GM18870 (cell line): Measurements from ENCODE around the gene CAPNS1.
"Not testable (repeated sequence)": the region's sequence is repeated elsewhere in the genome, so short reads cannot be mapped to it uniquely, and the experiment has no call there.

Experiments used
- ATAC-seq: cut with Tn5 transposase; IDR thresholded peaks from one replicate; pipeline ENCODE4 v1.9.1; 2021; ENCODE audit warnings: moderate library complexity; ENCODE audit not compliant: unreplicated experiment

The CAPNS1 gene

DNA sequence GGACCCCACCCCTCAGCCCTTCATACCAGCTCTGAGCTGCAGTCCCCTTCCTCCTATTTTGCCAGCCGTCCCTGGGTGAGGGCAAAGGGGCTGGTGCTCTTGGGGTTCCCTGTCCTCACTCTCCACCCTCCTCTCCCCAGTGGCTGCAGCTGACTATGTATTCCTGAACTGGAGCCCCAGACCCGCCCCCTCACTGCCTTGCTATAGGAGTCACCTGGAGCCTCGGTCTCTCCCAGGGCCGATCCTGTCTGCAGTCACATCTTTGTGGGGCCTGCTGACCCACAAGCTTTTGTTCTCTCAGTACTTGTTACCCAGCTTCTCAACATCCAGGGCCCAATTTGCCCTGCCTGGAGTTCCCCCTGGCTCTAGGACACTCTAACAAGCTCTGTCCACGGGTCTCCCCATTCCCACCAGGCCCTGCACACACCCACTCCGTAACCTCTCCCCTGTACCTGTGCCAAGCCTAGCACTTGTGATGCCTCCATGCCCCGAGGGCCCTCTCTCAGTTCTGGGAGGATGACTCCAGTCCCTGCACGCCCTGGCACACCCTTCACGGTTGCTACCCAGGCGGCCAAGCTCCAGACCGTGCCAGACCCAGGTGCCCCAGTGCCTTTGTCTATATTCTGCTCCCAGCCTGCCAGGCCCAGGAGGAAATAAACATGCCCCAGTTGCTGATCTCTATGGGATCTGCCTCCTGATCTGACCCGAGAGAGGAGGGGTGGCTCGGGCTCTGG, 10.0 kb downstream of the CAPNS1 start:
- no peak for ATAC-seq

DNA sequence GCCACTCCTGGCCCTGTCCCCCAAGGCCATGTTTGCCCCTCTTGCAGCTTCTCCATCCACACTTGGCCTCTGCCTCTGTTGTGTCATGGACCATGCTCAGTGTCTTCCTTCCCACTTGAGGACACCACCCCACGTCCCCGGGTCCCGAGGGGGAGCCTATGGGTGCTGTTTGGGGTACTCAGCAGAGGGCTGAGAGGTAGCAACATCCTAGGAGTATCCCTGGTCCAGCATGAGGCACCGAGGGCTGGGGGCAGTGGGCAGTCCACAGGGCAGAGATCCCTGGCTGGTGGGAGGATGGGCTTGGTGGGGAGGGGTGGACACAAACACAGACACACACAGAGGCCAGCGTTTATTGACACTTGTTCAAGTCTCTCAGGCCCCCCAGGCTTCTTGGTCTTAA, 10.7 kb downstream of the CAPNS1 start:
- no peak for ATAC-seq

DNA sequence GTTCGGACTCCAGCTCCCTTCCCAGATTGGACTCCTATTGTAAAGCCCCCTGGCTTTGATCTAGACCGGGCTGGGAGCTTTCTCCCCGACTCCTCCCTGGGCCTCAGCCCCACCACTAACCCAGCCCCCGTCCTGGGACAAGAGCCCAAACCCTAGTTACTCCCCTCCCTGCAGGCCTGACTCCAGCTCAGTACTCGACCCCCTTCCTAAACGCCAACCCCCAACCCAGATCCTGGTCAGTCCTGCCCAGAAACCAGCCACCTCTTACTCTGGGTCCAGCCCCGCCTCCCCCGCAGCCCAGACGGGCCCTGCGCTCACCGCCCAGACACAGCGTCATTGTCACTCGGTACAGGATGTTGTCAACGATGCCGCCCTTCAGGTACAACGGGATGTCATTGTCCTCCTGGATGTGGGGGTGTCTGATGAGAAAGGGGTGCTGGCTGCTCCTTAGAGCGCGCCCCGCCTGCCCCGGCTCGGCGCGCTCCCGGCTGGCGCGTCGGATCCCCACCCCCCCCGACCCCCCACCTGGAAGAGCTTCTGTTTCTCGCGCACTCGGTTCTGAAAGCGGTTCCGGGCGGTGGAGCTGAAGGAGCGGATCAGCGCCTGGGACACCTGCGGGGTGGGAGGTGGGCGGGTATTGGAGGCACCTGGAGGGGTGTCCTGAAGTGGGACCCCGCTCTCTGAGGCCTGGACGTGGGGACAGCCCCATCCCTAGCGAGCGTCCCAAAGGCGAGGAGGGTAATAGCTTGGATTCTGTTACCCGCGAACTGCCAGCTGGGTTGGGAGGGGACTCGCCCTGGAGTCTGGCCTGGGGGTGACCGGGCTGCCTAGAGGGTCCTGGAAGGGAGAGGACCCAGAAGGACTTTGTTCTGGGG, 11.5 kb downstream of the CAPNS1 start:
- no peak for ATAC-seq

- ATAC-seq, result no peak
Observed at GRCh38 chr19:36152019-36152351, 12.1 kb downstream of the CAPNS1 start.

DNA sequence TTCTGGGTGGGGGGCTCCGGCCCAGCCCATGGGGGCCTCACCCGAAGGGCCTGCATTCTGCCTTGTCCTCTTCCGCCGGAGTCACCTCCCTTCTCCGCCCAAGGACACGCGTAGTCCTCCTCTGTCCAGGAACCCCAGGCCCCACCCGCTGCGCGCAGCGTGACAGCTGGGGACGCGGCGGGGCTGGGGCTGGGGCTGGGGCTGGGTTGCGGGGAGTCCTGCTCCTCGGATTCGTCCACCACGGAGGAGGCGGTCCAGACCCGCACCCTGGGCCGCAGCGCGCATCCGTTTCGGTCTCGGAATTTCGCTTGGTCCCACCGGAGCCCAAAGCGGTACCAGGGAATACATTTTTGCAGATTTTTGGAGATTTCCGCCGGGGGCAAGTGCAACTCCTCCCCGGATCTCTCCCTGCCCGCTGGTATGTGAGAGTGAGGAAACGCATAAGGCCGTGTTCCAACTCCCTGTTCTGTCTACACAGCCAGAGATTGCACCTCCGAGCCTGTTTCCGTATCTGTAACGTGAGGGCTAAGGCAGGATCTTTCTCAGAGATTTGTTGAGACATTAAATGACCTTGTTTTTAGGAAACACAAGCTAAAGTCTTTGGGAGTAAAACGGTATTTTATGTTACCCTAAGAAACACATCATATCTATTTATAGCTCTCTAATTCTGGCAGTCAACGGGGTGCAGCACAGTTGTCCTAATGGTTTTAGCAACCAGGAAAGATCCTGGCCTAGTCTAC, 12.7 kb downstream of the CAPNS1 start, which contains the start of gene COX7A1:
Gene COX7A1, minus strand, starts transcription at position 96 of the 740 bp plus-strand sequence. Its CDS starts 40 bp downstream, at position 56.
- ATAC-seq, result no peak

GRCh38 chr19:36153126-36153525, 13.3 kb downstream of the CAPNS1 start:
- ATAC-seq, result no peak

DNA sequence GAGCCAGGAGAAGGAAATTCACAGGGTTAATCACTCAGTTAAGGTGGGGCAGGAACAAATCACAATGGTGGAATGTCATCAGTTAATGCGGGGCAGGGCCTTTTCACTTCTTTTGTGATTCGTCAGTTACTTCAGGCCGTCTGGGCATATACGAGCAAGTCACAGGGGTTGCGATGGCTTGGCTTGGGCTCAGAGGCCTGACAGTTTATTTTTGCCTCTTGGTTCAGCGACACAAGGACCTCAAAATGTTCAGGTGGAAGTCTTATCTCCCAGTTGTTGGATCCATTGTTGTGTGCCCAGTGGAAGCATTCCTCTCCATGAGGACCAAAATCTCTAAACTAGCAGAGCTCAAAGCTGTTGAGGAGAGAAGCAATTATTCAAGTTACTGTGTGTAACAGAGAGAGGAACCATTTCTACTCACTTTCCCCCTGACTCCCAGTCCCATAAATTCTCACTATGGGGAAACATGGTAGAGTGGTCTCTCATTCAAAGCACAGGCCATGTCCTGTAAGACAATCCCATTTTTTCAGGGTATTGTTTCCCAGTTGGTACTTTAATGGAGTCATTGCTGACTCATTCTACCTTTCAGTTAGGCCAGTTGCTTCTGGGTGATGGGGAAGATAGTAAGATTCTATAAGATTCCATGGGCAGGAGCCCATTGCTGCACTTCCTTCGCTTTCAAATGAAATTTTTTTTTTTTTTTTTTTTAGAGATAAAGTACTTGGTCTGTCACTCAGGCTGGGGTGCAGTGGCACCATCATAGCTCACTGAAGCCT, 21.1 kb downstream of the CAPNS1 start:
- no peak for ATAC-seq

GRCh38 chr19:36163813-36164212, 23.9 kb downstream of the CAPNS1 start:
- ATAC-seq, result no peak

DNA sequence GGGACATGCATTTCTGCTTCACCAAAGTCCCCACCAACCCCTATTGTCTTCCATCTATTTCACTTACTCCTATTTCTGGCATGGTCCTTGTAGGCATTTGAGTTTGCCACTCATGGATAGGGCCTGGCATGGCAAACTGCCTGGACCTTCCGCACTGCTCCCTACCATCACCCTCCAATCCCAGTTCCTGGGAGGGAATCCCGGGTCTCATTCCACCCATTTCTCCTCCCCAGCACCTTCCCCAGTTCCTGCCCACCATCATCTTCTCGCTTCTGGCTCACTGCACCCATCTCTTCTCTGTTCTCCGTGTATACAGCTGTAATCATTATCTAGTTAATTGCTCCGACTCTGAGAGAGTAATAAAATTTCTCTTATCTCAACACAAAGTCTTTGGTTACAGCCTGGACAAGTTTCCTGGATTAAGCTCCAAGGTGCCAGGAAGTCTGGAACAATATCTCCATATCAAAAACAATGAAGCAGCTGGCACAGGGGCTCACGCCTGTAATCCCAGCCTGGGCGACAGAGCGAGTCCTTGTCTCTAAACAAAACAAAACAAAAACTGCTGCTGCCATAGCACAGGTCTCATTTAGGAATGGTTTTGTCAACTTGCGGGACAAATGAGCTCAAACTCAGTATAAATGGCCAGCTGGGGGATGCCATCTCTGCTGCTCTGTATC, 29.4 kb downstream of the CAPNS1 start:
- no peak for ATAC-seq

- ATAC-seq, result no peak
Observed at GRCh38 chr19:36172852-36173251, 33.0 kb downstream of the CAPNS1 start.

GRCh38 chr19:36173846-36174245, 34.0 kb downstream of the CAPNS1 start:
- ATAC-seq, result not testable (repeated sequence)

GRCh38 chr19:36179077-36179476, 39.2 kb downstream of the CAPNS1 start:
- ATAC-seq, result not testable (repeated sequence)

GRCh38 chr19:36182612-36183244, 42.9 kb downstream of the CAPNS1 start:
- ATAC-seq, result no peak

DNA sequence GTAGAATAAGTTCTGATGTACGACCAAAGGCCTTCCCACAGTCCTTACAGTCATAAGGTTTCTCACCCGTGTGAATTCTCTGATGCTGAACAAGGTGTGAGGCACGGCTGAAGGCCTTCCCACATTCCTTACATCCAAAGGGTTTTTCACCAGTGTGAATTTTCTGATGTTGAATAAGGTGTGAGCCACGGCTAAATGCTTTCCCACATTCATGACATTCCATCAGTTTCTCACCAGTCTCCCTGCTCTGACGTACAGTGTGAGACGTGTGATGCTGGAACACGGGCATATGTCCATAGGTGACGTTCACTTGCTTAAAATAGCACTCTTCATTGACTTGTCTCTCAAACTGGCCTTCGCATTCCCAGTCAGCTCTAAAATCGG, 43.4 kb downstream of the CAPNS1 start:
- ATAC-seq, result no peak

DNA sequence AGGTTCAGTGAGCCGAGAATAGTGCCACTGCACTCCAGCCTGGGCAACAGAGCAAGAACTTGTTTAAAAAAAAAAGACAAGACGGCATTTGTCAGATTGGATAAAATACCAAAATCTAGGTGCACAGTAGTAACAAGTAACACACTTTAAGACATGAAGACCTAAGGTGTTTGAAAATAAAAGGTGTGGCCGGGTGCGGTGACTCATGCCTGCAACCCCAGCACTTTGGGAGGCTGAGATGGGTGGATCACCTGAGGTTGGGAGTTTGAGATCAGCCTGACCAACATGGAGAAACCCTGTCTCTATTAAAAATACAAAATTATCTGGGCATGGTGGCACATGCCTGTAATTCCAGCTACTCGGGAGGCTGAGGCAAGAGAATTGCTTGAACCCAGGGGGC, 46.9 kb downstream of the CAPNS1 start:
- ATAC-seq, result not testable (repeated sequence)

GRCh38 chr19:36196249-36196648, 56.4 kb downstream of the CAPNS1 start:
- no peak for ATAC-seq

- no peak for ATAC-seq
Observed at GRCh38 chr19:36198119-36198518, 58.3 kb downstream of the CAPNS1 start.
